GM23248 (cell line): ENCODE results near the gene POM121. TPM values are rescaled to one million over a fixed set of nuclear protein-coding genes. Genes with fewer than 3 reads are reported as not detected.
"Not testable (repeated sequence)": the region's sequence is repeated elsewhere in the genome, so short reads cannot be mapped to it uniquely, and the experiment has no call there.

ENCODE experiments used
- DNase-seq: peaks from one replicate; pipeline ENCODE4 v3.0.0-alpha.2; 2015
- H2AFZ ChIP-seq: fragments of 200-600 bp; sonication (generic); 2 replicates; pipeline ENCODE4 v1.6.1; 2016; ENCODE audit warnings: antibody characterized with exemption
- H3F3A ChIP-seq: fragments of 200-600 bp; sonication (generic); 2 replicates; pipeline ENCODE4 v1.6.1; 2016; ENCODE audit warnings: mild to moderate bottlenecking, antibody characterized with exemption, mixed run types; ENCODE audit not compliant: insufficient read depth
- H3K27ac ChIP-seq: fragments of 200-600 bp; sonication (generic); 2 replicates; pipeline ENCODE4 v1.5.1; 2016; ENCODE audit warnings: mild to moderate bottlenecking
- H3K27me3 ChIP-seq: fragments of 200-600 bp; sonication (generic); replicated peaks from 2 replicates; pipeline ENCODE4 v1.6.1; 2016; ENCODE audit warnings: mild to moderate bottlenecking; ENCODE audit not compliant: insufficient read depth
- H3K36me3 ChIP-seq: fragments of 200-600 bp; sonication (generic); 2 replicates; pipeline ENCODE4 v1.6.1; 2016; ENCODE audit warnings: low read depth, mild to moderate bottlenecking
- H3K4me1 ChIP-seq: fragments of 200-600 bp; sonication (generic); 2 replicates; pipeline ENCODE4 v1.6.1; 2016; ENCODE audit warnings: mild to moderate bottlenecking; ENCODE audit not compliant: insufficient read depth
- H3K4me2 ChIP-seq: fragments of 200-600 bp; sonication (generic); one replicate; pipeline ENCODE4 v1.6.1; 2016; ENCODE audit warnings: mild to moderate bottlenecking; ENCODE audit not compliant: unreplicated experiment
- H3K4me3 ChIP-seq: fragments of 200-600 bp; sonication (generic); 2 replicates; pipeline ENCODE4 v1.5.1; 2016; ENCODE audit warnings: mild to moderate bottlenecking
- H3K79me2 ChIP-seq: fragments of 200-600 bp; sonication (generic); 2 replicates; pipeline ENCODE4 v1.6.1; 2016; ENCODE audit warnings: mild to moderate bottlenecking; ENCODE audit not compliant: insufficient read depth
- H3K9ac ChIP-seq: fragments of 200-600 bp; sonication (generic); 2 replicates; pipeline ENCODE4 v1.6.1; 2016; ENCODE audit warnings: mild to moderate bottlenecking
- H3K9me2 ChIP-seq: fragments of 200-600 bp; sonication (generic); 2 replicates; pipeline ENCODE4 v1.6.1; 2016; ENCODE audit warnings: mixed run types, mild to moderate bottlenecking, moderate library complexity; ENCODE audit not compliant: insufficient read depth
- H3K9me3 ChIP-seq: fragments of 200-600 bp; sonication (generic); one replicate; pipeline ENCODE4 v1.6.1; 2017; ENCODE audit warnings: low read depth
- H4K20me1 ChIP-seq: fragments of 200-600 bp; sonication (generic); 2 replicates; pipeline ENCODE4 v1.6.0; 2016; ENCODE audit not compliant: insufficient read depth
- WGBS, 2 experiments: methylation state at CpG; one replicate each; pipeline ENCODE4 v1.1.6; 2015 to 2017; ENCODE audit warnings: low lambda C conversion rate in 2 of 2, low coverage in 1 of 2; ENCODE audit errors: missing lambda C conversion rate in 2 of 2; 5-methylcytosine and 5-hydroxymethylcytosine counted together
- in situ Hi-C: fragments of 300-500 bp; cut with MboI; formaldehyde crosslinking; loops from 2 replicates; pipeline ENCODE4 v1.15.0; 2020
- polyA plus RNA-seq: library from polyadenylated mRNA; unstranded; fragments of >200 nt; fragmentation: Nextera tagmentation; extraction: Ambion mirVana; gene quantifications from 2 replicates; pipeline ENCODE4 v1.2.1, GENCODE V29; 2016
- total RNA-seq: library from RNA; depleted of rRNA; stranded (reverse); fragments of >200 nt; shearing (Covaris generic); gene quantifications from 2 replicates; pipeline ENCODE4 v1.2.3, GENCODE V29; 2014

The POM121 gene
- total and polyA plus RNA-seq, 2 experiments from 2014 or later, result 6.5 to 13.3 TPM

DNA sequence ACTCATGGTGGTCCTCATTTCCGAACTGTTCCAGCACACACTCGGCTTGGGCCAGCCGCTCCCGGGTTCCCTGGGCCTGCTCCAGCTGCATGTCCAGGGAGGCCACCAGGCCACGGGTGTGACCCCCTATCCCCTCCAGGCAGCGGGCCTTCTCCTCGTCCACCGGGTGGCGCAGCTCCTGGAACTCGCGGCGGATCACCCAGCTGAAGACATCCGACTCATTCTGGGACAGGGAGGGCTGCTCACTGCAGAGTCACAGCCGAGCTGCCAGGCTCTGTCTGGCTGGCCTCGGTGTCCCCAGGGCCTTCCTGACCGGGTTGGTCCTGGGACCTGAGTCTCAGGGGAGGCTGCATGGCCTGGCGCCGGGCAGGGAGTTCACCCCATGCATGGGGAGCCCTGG, 35.1 kb downstream of the POM121 start:
- H3K4me1 ChIP-seq, in situ Hi-C loops, H3K79me2 ChIP-seq, H2AFZ ChIP-seq, H4K20me1 ChIP-seq, DNase-seq, H3K4me3 ChIP-seq, H3K36me3 ChIP-seq, H3K4me2 ChIP-seq, H3K9me3 ChIP-seq, H3K9ac ChIP-seq, H3K27ac ChIP-seq, H3K9me2 ChIP-seq, H3K27me3 ChIP-seq, H3F3A ChIP-seq: not testable (repeated sequence)
- WGBS, 2 experiments, result 66% methylated on average over 3 to 4 of the region's 18 CpGs

DNA sequence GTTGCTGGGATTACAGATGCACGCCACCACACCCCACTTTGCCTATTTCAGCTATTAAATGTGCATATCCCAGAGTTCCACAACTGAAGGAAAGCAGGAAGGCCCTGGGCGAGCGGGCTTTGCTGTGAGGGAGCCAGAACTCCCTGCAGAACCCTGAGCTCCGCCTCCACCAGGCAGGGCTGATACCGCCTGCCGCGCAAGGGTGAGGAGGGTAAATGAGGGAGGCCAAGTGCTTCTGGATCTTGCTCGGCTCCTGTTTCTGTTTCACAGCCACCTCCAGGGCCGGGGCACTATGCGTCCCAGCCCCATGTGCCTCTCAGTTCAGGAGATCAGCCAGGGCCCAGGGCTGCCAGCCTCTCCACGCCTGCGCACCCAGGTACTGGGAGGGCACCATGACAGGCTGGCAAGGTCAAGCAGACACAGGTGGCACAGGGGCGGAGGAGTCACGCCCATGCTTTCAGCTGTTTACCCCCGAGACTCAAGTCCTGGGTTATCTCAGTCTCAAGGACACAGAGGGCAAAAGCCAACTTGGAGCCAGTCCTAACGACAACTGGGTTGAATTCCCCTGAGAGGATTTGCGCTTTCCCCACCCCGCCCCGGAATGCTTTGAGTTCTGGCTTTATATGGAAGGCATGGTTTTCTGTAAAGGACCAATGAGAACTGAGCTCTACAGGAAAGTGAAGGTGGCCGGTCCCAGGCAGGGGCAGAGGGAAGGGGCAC, 35.9 kb downstream of the POM121 start:
- H3K9me2 ChIP-seq, H3K4me3 ChIP-seq, H3K4me2 ChIP-seq, H2AFZ ChIP-seq, H3K27ac ChIP-seq, in situ Hi-C loops, DNase-seq, H3K4me1 ChIP-seq, H3K9ac ChIP-seq, H3K79me2 ChIP-seq, H4K20me1 ChIP-seq, H3F3A ChIP-seq, H3K9me3 ChIP-seq, H3K27me3 ChIP-seq, H3K36me3 ChIP-seq: not testable (repeated sequence)
- no CpG with 5 or more reads among the region's 20 CpGs for WGBS, 2 experiments

DNA sequence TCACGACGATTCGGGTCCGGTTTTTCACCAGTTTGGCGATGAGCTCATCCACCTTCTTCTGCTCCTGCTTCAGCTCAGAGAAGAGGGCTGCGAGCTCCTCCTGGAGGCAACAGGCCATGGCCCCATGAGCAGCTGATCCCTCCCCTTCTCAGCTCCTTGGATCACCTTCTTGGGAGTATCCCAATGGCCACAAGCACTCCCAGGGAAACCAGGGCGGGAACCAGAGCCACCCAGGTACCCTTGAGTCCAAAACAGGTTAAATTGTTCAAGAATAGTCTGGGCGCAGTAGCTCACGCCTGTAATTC, 36.4 kb downstream of the POM121 start:
- H3K9me3 ChIP-seq, in situ Hi-C loops, H2AFZ ChIP-seq, H3K4me3 ChIP-seq, H3K4me2 ChIP-seq, H3K9ac ChIP-seq, H3K9me2 ChIP-seq, H3F3A ChIP-seq, H3K79me2 ChIP-seq, H3K27ac ChIP-seq, DNase-seq, H3K27me3 ChIP-seq, H4K20me1 ChIP-seq, H3K36me3 ChIP-seq, H3K4me1 ChIP-seq: not testable (repeated sequence)
- WGBS, 2 experiments, result no CpG with 5 or more reads among the region's 9 CpGs

DNA sequence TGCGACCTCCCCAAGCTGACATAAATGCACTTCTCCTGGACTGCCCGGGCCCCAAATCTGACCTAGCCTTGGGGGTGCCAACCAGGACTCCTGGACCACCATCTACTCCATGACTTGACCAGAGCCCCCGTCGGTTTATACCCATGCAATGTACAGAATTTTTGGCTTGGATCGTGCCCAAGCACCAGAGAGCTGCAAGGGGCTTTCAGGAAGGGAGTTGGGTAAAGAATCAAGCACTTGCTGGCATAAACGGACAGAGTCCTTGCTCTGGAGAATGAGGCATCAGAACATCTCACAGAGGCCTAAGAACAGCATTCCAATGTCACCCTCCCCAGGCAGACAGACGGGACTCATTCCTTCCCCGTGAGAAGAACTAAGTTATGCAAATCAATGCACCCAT, 38.2 kb downstream of the POM121 start:
- H2AFZ ChIP-seq, H3K36me3 ChIP-seq, H3K27me3 ChIP-seq: not testable (repeated sequence)

DNA sequence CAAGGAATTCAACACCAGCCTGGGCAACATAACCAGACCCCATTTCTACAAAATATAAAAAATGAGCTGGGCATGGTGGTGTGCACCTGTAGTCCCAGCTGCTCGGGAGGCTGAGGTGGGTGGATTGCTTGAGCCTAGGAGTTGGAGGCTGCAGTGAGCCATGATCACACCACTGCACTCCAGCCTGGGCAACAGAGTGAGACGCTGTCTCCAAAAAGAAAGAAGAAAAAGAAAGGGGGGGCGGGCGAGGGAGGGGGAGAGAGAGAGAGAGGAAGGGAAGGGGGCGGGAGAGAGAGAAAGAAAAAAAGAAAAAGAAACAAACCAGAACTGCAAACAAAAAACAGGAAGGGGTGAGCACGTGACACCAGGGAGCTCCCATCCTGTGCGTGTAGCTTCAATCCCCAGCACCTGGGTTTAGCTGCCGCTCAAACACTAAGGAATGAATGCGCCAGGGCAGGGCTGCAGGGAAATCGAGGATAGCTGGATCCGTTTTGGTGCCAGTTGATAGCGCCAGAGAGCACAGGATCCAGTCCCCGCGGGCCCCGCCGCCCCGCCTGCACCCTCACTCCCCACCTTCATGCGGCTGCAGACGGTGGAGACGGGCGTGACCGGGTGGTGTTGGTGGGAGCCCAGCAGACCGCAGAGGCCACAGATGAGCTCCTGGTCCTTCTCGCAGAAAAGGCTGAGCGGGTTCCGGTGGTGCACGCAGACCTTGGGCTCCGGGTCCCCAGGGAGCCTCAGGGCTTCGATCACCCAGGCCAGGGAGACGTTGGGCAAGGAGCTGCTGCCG, 40.5 kb downstream of the POM121 start:
- in situ Hi-C loops, H2AFZ ChIP-seq: not testable (repeated sequence)

More for the DNA sequence above, 38.2 kb downstream of the POM121 start:
- H3K9me2 ChIP-seq, in situ Hi-C loops, H3K9ac ChIP-seq, H3K4me2 ChIP-seq, DNase-seq, H3K27ac ChIP-seq, H3K79me2 ChIP-seq, H4K20me1 ChIP-seq, H3F3A ChIP-seq, H3K4me1 ChIP-seq, H3K9me3 ChIP-seq, H3K4me3 ChIP-seq: not testable (repeated sequence)
- 44 to 69% methylated on average over 2 to 4 of the region's 8 CpGs for whole genome bisulfite sequencing, 2 experiments

DNA sequence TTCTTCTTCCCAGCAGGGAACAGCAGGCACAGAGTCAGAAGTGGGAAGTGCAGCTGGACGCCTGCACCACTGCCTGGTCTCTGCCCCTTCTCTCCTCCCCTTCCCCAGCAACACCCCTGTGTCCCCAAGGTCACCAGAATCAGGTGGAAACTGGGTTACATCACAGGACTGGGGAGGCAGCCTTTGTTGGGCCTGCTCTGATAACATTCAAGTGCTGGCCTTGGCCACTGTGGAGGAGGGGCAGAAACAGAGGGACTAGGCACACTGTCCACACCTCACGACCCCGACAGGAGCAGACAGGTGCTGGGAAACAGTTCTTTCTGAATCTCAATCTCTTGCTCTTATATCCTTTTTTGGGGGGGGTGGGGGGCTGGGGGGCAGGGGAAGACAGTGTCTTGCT, 42.0 kb downstream of the POM121 start:
- DNase-seq, H3F3A ChIP-seq, H3K36me3 ChIP-seq, H3K4me1 ChIP-seq, H3K9me2 ChIP-seq, H3K4me2 ChIP-seq, H3K9ac ChIP-seq, H3K27ac ChIP-seq, H3K4me3 ChIP-seq, H3K27me3 ChIP-seq, H2AFZ ChIP-seq, H4K20me1 ChIP-seq, in situ Hi-C loops, H3K79me2 ChIP-seq, H3K9me3 ChIP-seq: not testable (repeated sequence)
- 81 to 82% methylated on average over 2 of the region's 3 CpGs for WGBS, 2 experiments

More for the DNA sequence above, 40.5 kb downstream of the POM121 start:
- not testable (repeated sequence) for H3K9ac ChIP-seq, H3K4me3 ChIP-seq, H3K9me3 ChIP-seq, H3K4me1 ChIP-seq, DNase-seq, H3F3A ChIP-seq, H3K79me2 ChIP-seq, H4K20me1 ChIP-seq, H3K4me2 ChIP-seq, H3K27ac ChIP-seq, H3K9me2 ChIP-seq, H3K27me3 ChIP-seq, H3K36me3 ChIP-seq
- no CpG with 5 or more reads among the region's 31 CpGs for WGBS, 2 experiments

DNA sequence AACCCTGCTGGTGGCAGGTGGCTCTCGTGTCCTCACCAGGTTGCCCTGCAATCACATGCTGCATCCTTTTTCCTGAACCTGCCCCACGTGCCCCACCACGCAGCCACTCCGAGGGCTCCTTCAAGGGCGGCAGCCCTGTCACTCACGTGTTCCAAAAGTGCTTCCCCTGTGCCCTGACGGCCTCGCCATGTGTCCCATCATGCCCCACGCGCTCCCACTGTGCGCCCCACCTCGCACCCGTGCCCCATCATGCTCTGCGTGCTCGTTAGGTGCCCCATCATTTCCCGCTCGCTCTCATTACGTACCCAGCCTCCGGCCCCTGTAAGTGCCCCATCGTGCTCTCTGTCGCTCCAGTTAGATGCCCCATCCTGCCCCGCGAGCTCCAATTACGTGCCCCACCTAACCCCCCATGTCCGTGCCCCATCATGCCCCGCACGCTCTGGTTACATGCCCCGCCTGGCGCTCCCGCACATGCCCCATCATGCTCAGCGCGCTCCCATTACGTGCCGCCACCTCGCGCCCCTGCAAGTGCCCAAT, 44.2 kb downstream of the POM121 start, which contains the start of gene TRIM74:
Gene TRIM74, minus strand, starts transcription at position 487 of the 537 bp plus-strand sequence. CDS start 3,309 bp downstream, outside the sequence.
- H3K4me2 ChIP-seq, H3K9me2 ChIP-seq, H3K27ac ChIP-seq, H3K4me3 ChIP-seq, in situ Hi-C loops, H3K9me3 ChIP-seq, H3K36me3 ChIP-seq, H3K9ac ChIP-seq, H2AFZ ChIP-seq, H3F3A ChIP-seq, H3K27me3 ChIP-seq, H3K4me1 ChIP-seq, DNase-seq, H4K20me1 ChIP-seq, H3K79me2 ChIP-seq: not testable (repeated sequence)
- WGBS, 2 experiments, result 61% methylated on average over 13 of the region's 36 CpGs; no CpG with 5 or more reads in 1 of the 2 experiments
